Renal cortex interstitium (tissue), 11 donors: Measurements from ENCODE around the gene TMEM182. TPM values are rescaled to one million over a fixed set of nuclear protein-coding genes. Genes with fewer than 3 reads are reported as not detected.

Experiments used
- DNase-seq, 11 donors: peaks; one replicate each; pipeline ENCODE4 v3.0.0-alpha.2; 2013; ENCODE audit warnings: low read depth in 9 of 11, low spot score in 4 of 11; ENCODE audit errors: extremely low read depth in 1 of 11
- polyA plus RNA-seq, 3 donors: library from polyadenylated mRNA; unstranded; fragments of 120-200 nt; gene quantifications; one replicate each; pipeline ENCODE4 v1.2.1, GENCODE V29; 2013; ENCODE audit not compliant: insufficient read length in 3 of 3

TMEM182 gene
- polyA plus RNA-seq, 3 donors = 6.8 to 8.8 (median 7.0) TPM

GRCh38 chr2:102753563-102754159 is 8.2 kb upstream of the TMEM182 start:
- DNase-seq = peak in 2 of 11 donors; percentile 4 to 45

GRCh38 chr2:102754456-102755145 is 7.2 kb upstream of the TMEM182 start:
- DNase-seq = no peak

DNA sequence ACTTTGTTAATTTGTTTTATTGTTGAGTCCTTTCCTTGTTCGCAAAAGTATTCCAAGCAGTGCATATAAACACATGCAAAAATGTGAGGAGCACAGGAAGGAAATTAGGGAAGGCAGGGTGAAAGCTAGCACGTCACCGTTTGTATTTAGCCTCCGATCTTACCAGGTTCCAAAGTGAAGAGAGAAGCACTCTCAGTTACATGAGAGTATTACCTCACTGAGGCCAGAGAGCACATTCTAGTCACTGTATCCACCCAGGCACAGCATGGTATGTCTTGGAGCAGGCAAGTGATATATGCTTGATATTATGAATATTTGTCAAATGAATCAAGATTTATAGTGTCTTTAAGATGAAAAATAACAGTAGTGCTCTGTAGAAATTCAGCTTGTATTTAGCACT is 6.5 kb upstream of the TMEM182 start:
- DNase-seq = no peak

- DNase-seq = no peak
Measured at GRCh38 chr2:102758439-102758838, 3.4 kb upstream of the TMEM182 start.

DNA sequence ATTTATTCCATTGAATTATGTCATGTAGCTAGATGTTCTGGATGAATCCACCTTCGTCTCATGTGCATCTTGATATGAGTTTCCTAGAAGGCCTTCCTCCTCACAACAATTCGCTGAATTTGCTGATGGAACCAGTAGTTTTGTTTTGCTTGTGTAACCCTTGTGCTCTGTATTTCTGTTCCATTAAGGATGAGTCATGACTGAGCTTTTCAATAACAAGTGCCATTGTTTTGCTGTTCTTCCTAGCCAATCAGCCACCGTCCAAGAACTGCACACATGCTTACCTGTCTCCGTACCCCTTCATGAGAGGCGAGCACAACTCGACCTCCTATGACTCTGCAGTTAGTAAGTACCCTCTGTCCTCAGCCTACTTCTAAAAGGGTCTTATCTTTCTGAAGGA is 2.3 kb downstream of the TMEM182 start:
- DNase-seq = no peak

DNA sequence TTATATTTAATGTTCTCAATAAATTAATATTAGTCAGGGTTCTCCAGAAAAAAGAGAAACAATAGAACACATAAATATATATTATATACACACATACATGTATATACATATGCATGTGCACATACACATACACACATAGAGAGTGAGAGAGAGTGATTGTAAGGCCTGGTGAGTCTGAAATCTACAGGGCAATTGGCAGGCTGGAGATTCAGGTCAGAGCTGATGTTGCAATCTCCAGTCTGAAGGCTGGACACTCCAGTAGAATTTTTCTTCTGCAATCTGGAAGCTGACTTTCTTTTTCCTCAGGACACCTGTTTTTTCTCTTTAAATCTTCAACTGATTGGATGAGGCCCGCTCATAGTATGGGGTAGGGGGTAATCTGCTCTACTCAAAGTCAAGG is 3.2 kb downstream of the TMEM182 start:
- no peak for DNase-seq

DNA sequence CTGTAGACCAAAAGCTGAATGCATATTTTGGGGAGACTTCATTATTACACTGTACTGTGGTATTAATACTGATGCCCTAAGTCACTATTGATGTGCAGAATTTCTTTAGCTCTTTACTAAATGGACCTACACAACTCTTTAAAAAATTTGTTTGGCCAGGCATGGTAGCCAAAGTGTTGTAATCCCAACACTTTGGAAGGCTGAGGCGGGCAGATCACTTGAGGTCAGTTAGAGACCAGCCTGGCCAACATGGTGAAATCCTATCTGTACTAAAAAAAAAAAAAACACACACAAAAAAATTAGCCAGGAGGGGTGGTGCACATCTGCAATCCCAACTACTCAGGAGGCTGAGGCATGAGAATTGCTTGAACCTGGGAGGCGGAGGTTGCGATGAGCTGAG is 6.4 kb downstream of the TMEM182 start:
- DNase-seq = no peak

GRCh38 chr2:102768892-102769291 is 7.1 kb downstream of the TMEM182 start:
- no peak for DNase-seq

GRCh38 chr2:102770506-102770905 is 8.7 kb downstream of the TMEM182 start:
- DNase-seq = no peak

GRCh38 chr2:102771114-102771513 is 9.3 kb downstream of the TMEM182 start:
- DNase-seq = no peak

DNA sequence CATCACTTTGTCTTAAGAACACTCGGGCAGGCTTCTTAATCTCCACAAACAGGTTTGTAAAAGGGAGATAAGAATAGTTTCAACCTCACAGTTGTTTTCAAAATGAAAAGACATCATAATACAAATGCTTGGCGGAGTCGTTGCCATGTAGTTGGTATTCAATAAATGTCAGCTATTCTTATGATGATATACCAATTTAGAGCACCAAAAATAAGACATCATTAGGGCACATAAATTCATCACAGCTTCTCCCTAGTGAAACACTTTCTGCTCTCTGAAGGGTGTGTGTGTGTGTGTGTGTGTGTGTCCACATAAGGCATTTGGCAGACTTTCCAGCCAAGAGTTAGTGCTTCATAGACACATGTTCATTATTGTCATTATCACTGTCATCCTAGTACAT is 10.8 kb downstream of the TMEM182 start:
- no peak for DNase-seq

GRCh38 chr2:102773149-102773705 is 11.4 kb downstream of the TMEM182 start:
- no peak for DNase-seq

DNA sequence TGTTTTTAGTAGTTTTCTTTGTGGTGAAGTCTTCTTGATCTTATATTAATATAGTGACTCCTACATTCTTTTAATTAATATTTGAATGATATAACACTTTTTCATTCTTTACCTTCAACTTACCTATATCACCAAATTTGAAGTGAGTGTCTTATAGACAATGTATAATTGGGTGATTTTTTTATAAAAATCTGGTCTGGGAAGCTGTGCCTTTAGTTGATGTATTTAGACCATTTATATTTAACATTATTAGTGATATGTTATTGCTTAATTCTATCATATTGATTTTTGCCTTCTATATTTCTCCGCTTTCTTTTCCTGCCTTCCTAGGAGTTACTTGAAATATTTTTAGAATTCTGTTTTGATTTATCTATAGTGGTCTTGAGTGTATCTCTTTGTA is 16.4 kb downstream of the TMEM182 start:
- no peak for DNase-seq

DNA sequence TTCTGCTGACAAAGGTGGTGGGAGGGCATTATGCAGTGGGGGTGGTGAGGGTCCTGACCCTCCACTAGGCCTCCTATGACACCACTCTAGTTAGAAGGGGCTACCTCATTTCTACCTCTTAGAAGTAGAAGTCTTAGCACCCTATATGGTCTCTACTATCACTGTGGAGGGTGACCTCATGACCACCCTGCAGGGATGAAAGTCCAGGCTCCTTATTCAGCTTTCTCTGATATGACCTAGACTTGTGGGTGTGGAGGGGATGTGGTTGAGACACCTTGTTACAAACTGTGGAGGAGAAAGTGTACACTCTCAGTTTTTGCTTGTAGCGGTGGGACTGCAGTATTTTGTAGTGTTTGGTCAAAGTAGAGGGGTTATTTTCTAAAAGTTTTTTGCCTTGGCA is 18.6 kb downstream of the TMEM182 start:
- DNase-seq = no peak

GRCh38 chr2:102782187-102782586 is 20.4 kb downstream of the TMEM182 start:
- no peak for DNase-seq

DNA sequence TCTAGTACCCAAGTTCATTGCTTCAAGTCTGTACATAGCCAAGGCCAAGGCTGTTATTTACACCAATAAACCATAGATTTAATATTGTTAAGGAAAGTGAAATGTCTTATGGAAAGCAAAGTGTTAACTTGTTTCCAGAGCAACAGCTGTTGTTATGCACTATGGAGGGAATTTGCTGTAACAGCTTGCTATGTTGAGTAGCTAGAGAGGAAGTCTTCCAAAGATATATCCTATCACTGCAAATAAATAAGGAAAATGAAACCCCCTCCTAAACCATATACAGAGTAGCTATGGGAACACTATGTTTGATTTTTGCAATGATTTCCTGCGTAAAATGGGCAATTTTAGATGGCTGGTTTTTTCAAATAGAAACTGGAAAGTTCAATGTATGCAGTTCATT is 21.1 kb downstream of the TMEM182 start:
- no peak for DNase-seq

DNA sequence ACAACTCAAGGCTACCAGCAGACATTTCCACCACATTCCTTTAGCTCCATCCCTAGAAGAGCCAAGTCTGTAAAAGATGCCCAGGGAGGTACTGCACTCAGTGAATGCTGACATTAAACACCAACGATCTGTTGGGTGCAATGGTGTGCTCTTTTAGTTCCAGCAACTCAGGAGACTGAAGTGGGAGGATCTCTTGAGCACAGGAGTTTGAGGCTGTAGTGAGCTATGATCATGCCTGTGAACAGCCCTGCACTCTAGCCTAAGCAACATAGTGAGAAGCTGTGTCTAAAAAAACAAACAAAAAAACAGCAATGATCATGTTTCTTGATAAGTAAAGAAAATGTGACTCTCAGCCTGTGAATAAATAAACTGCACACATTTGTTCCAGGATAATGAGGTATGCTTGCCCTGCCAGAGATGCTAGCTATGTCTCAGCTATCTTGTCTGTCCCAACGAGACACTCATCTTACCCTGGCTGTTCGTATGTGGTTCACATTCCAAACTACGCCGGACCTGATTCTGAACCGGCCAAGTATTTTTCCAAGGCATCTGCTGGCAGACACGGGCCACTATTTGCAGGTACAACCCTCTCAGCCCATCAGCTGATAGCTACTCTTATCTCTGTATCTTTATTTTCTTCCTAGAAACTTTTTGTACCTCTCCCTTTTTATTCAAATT is 21.8 kb downstream of the TMEM182 start:
- DNase-seq = no peak

DNA sequence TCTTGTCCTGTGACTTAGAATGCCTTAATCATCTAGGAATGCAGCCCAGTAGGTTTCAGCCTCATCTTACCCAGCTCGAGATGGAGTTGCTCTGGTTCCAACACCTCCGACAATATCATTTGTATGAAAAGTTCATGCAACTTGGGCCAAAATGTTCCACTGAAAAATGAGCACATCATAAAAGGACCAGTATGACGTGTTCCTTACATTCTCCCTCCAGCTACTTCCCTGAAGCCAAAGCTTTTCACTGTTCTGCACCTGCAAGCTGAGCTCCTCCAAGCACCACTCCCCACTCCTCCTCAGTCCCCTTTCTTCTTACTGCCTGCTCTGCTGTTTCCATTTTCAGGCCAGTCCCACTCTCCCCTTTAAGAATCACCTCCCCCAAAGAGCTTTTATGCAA is 23.1 kb downstream of the TMEM182 start:
- DNase-seq = no peak

GRCh38 chr2:102788216-102788884 is 26.5 kb downstream of the TMEM182 start:
- DNase-seq = no peak

GRCh38 chr2:102788885-102789260 is 27.0 kb downstream of the TMEM182 start:
- no peak for DNase-seq
